ENCODE data around the gene ACACA. TPM values are rescaled to one million over a fixed set of nuclear protein-coding genes. Genes with fewer than 3 reads are reported as not detected.
A peak's percentile ranks its signal among the peaks of the same experiment; 100 is the strongest.

ACACA gene
- total and polyA plus RNA-seq, 12 donors = 18.2 to 112 (median 70.4) TPM

- DNase-seq = no peak
- no peaks in the 10 kb centered on the region for H3K36me3 ChIP-seq (replicated peaks in 1 of 2)
- no peak overlapping the region for H3K4me3 ChIP-seq
- no peaks in the 10 kb centered on the region for H3K9me3 ChIP-seq (replicated peaks in 1 of 3)
- intact Hi-C loops (cut with DNase I) = no loop called here
- WGBS, 4 donors = 93 to 97% (median 96%) methylated on average over 5 of the region's 5 CpGs
- no peak overlapping the region for H3K27ac ChIP-seq
- no peaks in the 10 kb centered on the region for H3K4me1 ChIP-seq (replicated peaks in 1 of 2)
- TF ChIP-seq CTCF (IDR thresholded peaks at IDR 0.05) (no peak), POLR2A (IDR thresholded peaks at IDR 0.05) (no peak)
- no peaks in the 10 kb centered on the region for H3K27me3 ChIP-seq
These were observed 97.6 kb downstream of the ACACA start for GRCh38 chr17:37309051-37309450.

- DNase-seq = no peak
- TF ChIP-seq CTCF (IDR thresholded peaks at IDR 0.05) (no peak), POLR2A (IDR thresholded peaks at IDR 0.05) (no peak)
- Histone ChIP-seq H3K4me1 (replicated peaks in 1 of 2) (peaks cover 10 to 11% of the 10 kb centered on the region in 2 donors), H3K27me3 (no peaks in the 10 kb centered on the region), H3K27ac (no peak overlapping the region), H3K36me3 (replicated peaks in 1 of 2) (no peaks in the 10 kb centered on the region), H3K4me3 (no peak overlapping the region), H3K9me3 (replicated peaks in 1 of 3) (no peaks in the 10 kb centered on the region)
- WGBS, 4 donors = 95 to 100% (median 97%) methylated on average over 2 of the region's 2 CpGs
- intact Hi-C loops (cut with DNase I) = no loop called here
These were observed 101.2 kb downstream of the ACACA start for GRCh38 chr17:37305406-37305905.

GRCh38 chr17:37301288-37301687, 105.3 kb downstream of the ACACA start:
- TF ChIP-seq POLR2A (IDR thresholded peaks at IDR 0.05) (no peak), CTCF (IDR thresholded peaks at IDR 0.05) (no peak)
- H3K4me3 ChIP-seq = no peak overlapping the region
- H3K9me3 ChIP-seq (replicated peaks in 1 of 3) = no peaks in the 10 kb centered on the region
- H3K27ac ChIP-seq = peak overlapping the region in 3 of 5 donors; percentile 35 to 67 (median 55)
- intact Hi-C loops (cut with DNase I) = no loop called here
- 38 to 61% (median 49%) methylated on average over 4 of the region's 4 CpGs for WGBS, 4 donors
- no peaks in the 10 kb centered on the region for H3K36me3 ChIP-seq (replicated peaks in 1 of 2)
- DNase-seq = peak in 5 of 7 donors; percentile 16 to 63 (median 46)
- H3K27me3 ChIP-seq = no peaks in the 10 kb centered on the region
- peaks cover 21 to 35% of the 10 kb centered on the region in 2 donors for H3K4me1 ChIP-seq (replicated peaks in 1 of 2)

GRCh38 chr17:37300683-37301082, 106.0 kb downstream of the ACACA start:
- DNase-seq = no peak
- no peaks in the 10 kb centered on the region for H3K9me3 ChIP-seq (replicated peaks in 1 of 3)
- TF ChIP-seq CTCF (IDR thresholded peaks at IDR 0.05) (no peak), POLR2A (IDR thresholded peaks at IDR 0.05) (no peak)
- intact Hi-C loops (cut with DNase I) = no loop called here
- 37 to 47% (median 41%) methylated on average over 2 of the region's 2 CpGs for WGBS, 4 donors
- H3K27ac ChIP-seq = peak overlapping the region in 3 of 5 donors; percentile 35 to 67 (median 55)
- H3K36me3 ChIP-seq (replicated peaks in 1 of 2) = no peaks in the 10 kb centered on the region
- H3K4me3 ChIP-seq = peak overlapping the region in 1 of 4 donors; percentile 21
- H3K27me3 ChIP-seq = no peaks in the 10 kb centered on the region
- peaks cover 21 to 35% of the 10 kb centered on the region in 2 donors for H3K4me1 ChIP-seq (replicated peaks in 1 of 2)

Measured in adrenal gland (tissue), 12 donors.